Endothelial cell of umbilical vein (primary cell): ENCODE data around the gene INTS1. TPM values are rescaled to one million over a fixed set of nuclear protein-coding genes. Genes with fewer than 3 reads are reported as not detected.

Experiments
- BruUV-seq: library from RNA; stranded (reverse); fragments of 400-500 nt; replicated peaks from 2 replicates; lab custom pipeline; 2021; lab: Mats Ljungman, UMichigan
- CTCF ChIA-PET: fragments of 300-600, 350-600 bp; sonication (Branson Sonifier 250); formaldehyde crosslinking; loops from one replicate; lab custom pipeline; 2021; ENCODE audit warnings: antibody characterized with exemption, inconsistent platforms; lab: Charles Lee
- POLR2A ChIA-PET: fragments of 300-600, 350-600 bp; sonication (Branson Sonifier 250); formaldehyde crosslinking; loops from one replicate; lab custom pipeline; 2021; ENCODE audit warnings: antibody characterized with exemption, inconsistent platforms; lab: Charles Lee
- DNase-seq: peaks from one replicate; pipeline ENCODE4 v3.0.0-alpha.2; 2011; ENCODE audit warnings: low read depth, low spot score
- FAIRE-seq: peaks from 2 replicates; lab custom pipeline; 2011; peaks lifted over from hg19 to GRCh38; lab: Jason Lieb, UNC
- H2AFZ ChIP-seq: 2 replicates; pipeline ENCODE4 v1.6.0; 2012; ENCODE audit warnings: low read depth, low read length, control low read depth, inconsistent platforms
- H3K27ac ChIP-seq: 2 replicates; pipeline ENCODE4 v1.5.1; 2011; ENCODE audit warnings: low read depth, mild to moderate bottlenecking, control low read depth, low read length, moderate library complexity; ENCODE audit not compliant: insufficient read depth
- H3K27me3 ChIP-seq, 2 experiments: 2 replicates each; pipeline versions ENCODE4 v1.6.0 to v1.6.1; 2011; ENCODE audit warnings: low read length in 2 of 2, mixed read lengths in 1 of 2; ENCODE audit not compliant: control insufficient read depth in 2 of 2, insufficient read depth in 2 of 2
- H3K36me3 ChIP-seq, 2 experiments: 2 replicates in 1 of 2; 3 replicates in 1 of 2; pipeline ENCODE4 v1.5.1; 2011; ENCODE audit warnings: low read length in 2 of 2, mild to moderate bottlenecking in 1 of 2, moderate library complexity in 1 of 2; ENCODE audit not compliant: control insufficient read depth in 2 of 2, insufficient read depth in 2 of 2; ENCODE audit errors: extremely low read depth in 1 of 2
- H3K4me1 ChIP-seq: 3 replicates; pipeline ENCODE4 v1.5.1; 2011; ENCODE audit warnings: mild to moderate bottlenecking, low read length; ENCODE audit not compliant: control insufficient read depth, insufficient read depth; ENCODE audit errors: extremely low read depth
- H3K4me2 ChIP-seq: 2 replicates; pipeline ENCODE4 v1.6.1; 2011; ENCODE audit warnings: low read length, control low read depth, mixed read lengths; ENCODE audit not compliant: insufficient read depth
- H3K4me3 ChIP-seq, 3 experiments: fragments of 200-600 bp in 1 of 3; sonication (generic), shearing (Covaris generic) in 1 of 3; replicated peaks in 1 of 3; 2 replicates each; pipeline ENCODE4 v1.5.1; 2011 to 2016; ENCODE audit warnings: control low read depth in 3 of 3, low read length in 3 of 3, mild to moderate bottlenecking in 2 of 3, inconsistent platforms in 1 of 3, low read depth in 1 of 3, moderate library complexity in 1 of 3; ENCODE audit not compliant: insufficient read depth in 1 of 3
- H3K79me2 ChIP-seq: 2 replicates; pipeline ENCODE4 v1.6.0; 2012; ENCODE audit warnings: low read length, inconsistent platforms; ENCODE audit not compliant: control insufficient read depth, insufficient read depth
- H3K9ac ChIP-seq: replicated peaks from 2 replicates; pipeline ENCODE3; 2011; ENCODE audit warnings: low read length, control low read depth; ENCODE audit not compliant: insufficient read depth; ENCODE audit errors: extremely low read depth
- H3K9me1 ChIP-seq: replicated peaks from 3 replicates; pipeline ENCODE4 v1.6.0; 2011; ENCODE audit warnings: mild to moderate bottlenecking, low read length; ENCODE audit not compliant: control insufficient read depth, insufficient read depth; ENCODE audit errors: extremely low read depth
- H3K9me3 ChIP-seq: replicated peaks from 2 replicates; pipeline ENCODE4 v1.5.1; 2012; ENCODE audit warnings: low read length, inconsistent platforms; ENCODE audit not compliant: control insufficient read depth, insufficient read depth
- H4K20me1 ChIP-seq: replicated peaks from 2 replicates; pipeline ENCODE3; 2011; ENCODE audit warnings: mild to moderate bottlenecking, low read length; ENCODE audit not compliant: control insufficient read depth, insufficient read depth; ENCODE audit errors: extremely low read depth
- CTCF ChIP-seq, 2 donors: IDR thresholded peaks; 1 replicate in 1 of 2; 2 replicates in 1 of 2; pipeline ENCODE4 v1.5.1; 2011; ENCODE audit warnings: low read length in 2 of 2, mild to moderate bottlenecking in 2 of 2, moderate library complexity in 2 of 2, control low read depth in 1 of 2, inconsistent platforms in 1 of 2, low read depth in 1 of 2; ENCODE audit not compliant: insufficient read depth in 1 of 2; ENCODE audit errors: extremely low read depth in 1 of 2
- EZH2 ChIP-seq: IDR thresholded peaks from 2 replicates; pipeline ENCODE4 v1.6.1; 2012; ENCODE audit warnings: borderline replicate concordance, low read depth, mild to moderate bottlenecking, moderate library complexity, low read length, inconsistent platforms; ENCODE audit not compliant: severe bottlenecking
- FOS ChIP-seq: IDR thresholded peaks from 2 replicates; pipeline ENCODE4 v1.6.1; 2011; ENCODE audit warnings: mild to moderate bottlenecking, low read length, moderate library complexity, borderline replicate concordance; ENCODE audit not compliant: insufficient read depth
- GATA2 ChIP-seq: IDR thresholded peaks from 2 replicates; pipeline ENCODE4 v1.7.0; 2011; ENCODE audit warnings: low read depth, mild to moderate bottlenecking, moderate library complexity, mixed read lengths, low read length; ENCODE audit not compliant: insufficient read length, insufficient read depth
- JUN ChIP-seq: IDR thresholded peaks from 2 replicates; pipeline ENCODE4 v1.6.1; 2011; ENCODE audit warnings: borderline replicate concordance, low read depth; ENCODE audit not compliant: insufficient read length, insufficient read depth
- MAX ChIP-seq: IDR thresholded peaks from 2 replicates; pipeline ENCODE4 v1.6.1; 2011; ENCODE audit not compliant: insufficient read depth, insufficient read length
- MYC ChIP-seq: IDR thresholded peaks from one replicate; pipeline ENCODE4 v1.6.1; 2011; ENCODE audit warnings: mild to moderate bottlenecking, low read depth, low read length
- POLR2A ChIP-seq: IDR thresholded peaks from 2 replicates; pipeline ENCODE4 v1.6.1; 2012; ENCODE audit warnings: low read depth, mild to moderate bottlenecking, control low read depth, low read length
- POLR2AphosphoS5 ChIP-seq: IDR thresholded peaks from 2 replicates; pipeline ENCODE4 v1.6.1; 2012; ENCODE audit warnings: low read depth, mild to moderate bottlenecking, control low read depth, low read length, moderate library complexity; ENCODE audit not compliant: insufficient read depth
- dilution Hi-C: fragments of 300-500 bp; cut with MboI; formaldehyde crosslinking; loops from one replicate; pipeline ENCODE4 v1.15.0; 2019; ENCODE audit warnings: low sequenced_read_pairs; ENCODE audit not compliant: extremely low pct_ligation_motif_present
- intact Hi-C: fragments of 100-400 bp; cut with micrococcal nuclease; formaldehyde crosslinking; loops from one replicate; pipeline ENCODE4 v1.10.0; 2022
- polyA plus RNA-seq, 4 experiments: library from polyadenylated mRNA; depleted of rRNA in 3 of 4; stranded (reverse) in 3 of 4; unstranded in 1 of 4; fragments of >200 nt; gene quantifications; 2 replicates each; pipeline versions ENCODE4 v1.2.1 to v1.2.3, GENCODE V29; 2011 to 2012; ENCODE audit warnings: missing spikeins in 1 of 4
- total RNA-seq: library from RNA; stranded (reverse); gene quantifications from 2 replicates; pipeline ENCODE4 v1.2.3, GENCODE V29; 2021

INTS1 gene
- total and polyA plus RNA-seq, 2 donors (not counting 3 experiments of a cell fraction or from before 2014, with no cell fraction given): 57.8 to 116 TPM

GRCh38 chr7:1481300-1481699 lies 22.9 kb downstream of the INTS1 start:
- H3K9me1 ChIP-seq: no peaks in the 10 kb centered on the region
- no TSS peak for BruUV-seq
- H3K79me2 ChIP-seq: no peaks in the 10 kb centered on the region
- DNase-seq (no peak), FAIRE-seq (no peak)
- H3K9me3 ChIP-seq: no peaks in the 10 kb centered on the region
- ChIA-PET POLR2A (no interaction called here), CTCF (no interaction called here)
- H3K4me3 ChIP-seq: no peak overlapping the region
- H2AFZ ChIP-seq: no peak overlapping the region
- no peak overlapping the region for H3K9ac ChIP-seq
- H4K20me1 ChIP-seq: no peaks in the 10 kb centered on the region
- TF ChIP-seq POLR2AphosphoS5: no peak
- no peak for TF ChIP-seq MAX
- no peak for TF ChIP-seq EZH2
- no peak for TF ChIP-seq MYC
- no peak for TF ChIP-seq GATA2
- TF ChIP-seq POLR2A: no peak
- TF ChIP-seq JUN: no peak
- no peak for TF ChIP-seq FOS
- TF ChIP-seq CTCF (IDR thresholded peaks at IDR 0.05; ENCODE audit: extremely low read depth in 1 of 2, insufficient read depth in 1 of 2, low read depth in 1 of 2, low read length in 2 of 2): no peak
- no peak overlapping the region for H3K27ac ChIP-seq
- H3K36me3 ChIP-seq: peaks cover 2 to 57% of the 10 kb centered on the region in 2 experiments
- no peaks in the 10 kb centered on the region for H3K4me1 ChIP-seq
- no peak overlapping the region for H3K4me2 ChIP-seq
- intact Hi-C loops (no loop called here), dilution Hi-C loops (no loop called here)
- H3K27me3 ChIP-seq: no peaks in the 10 kb centered on the region
